OCI-LY3 (cell line): ENCODE results near the gene CBL.
"Not testable (repeated sequence)": the region's sequence is repeated elsewhere in the genome, so short reads cannot be mapped to it uniquely, and the experiment has no call there.

ENCODE experiments used
- H2AFZ ChIP-seq: fragments of 200-600, 300-600 bp; shearing (Covaris generic); 2 replicates; pipeline ENCODE4 v1.6.0; 2014; ENCODE audit warnings: antibody characterized with exemption, low read depth, low read length
- H3K27ac ChIP-seq: fragments of 200-600, 300-600 bp; sonication (generic); 2 replicates; pipeline ENCODE4 v1.5.1; 2014; ENCODE audit warnings: mild to moderate bottlenecking, low read length, moderate library complexity, mixed read lengths
- H3K27me3 ChIP-seq: fragments of 200-600, 300-600 bp; sonication (generic); 2 replicates; pipeline ENCODE4 v1.6.1; 2014; ENCODE audit warnings: low read depth, low read length, mixed read lengths
- H3K36me3 ChIP-seq: fragments of 200-600, 300-600 bp; sonication (generic); replicated peaks from 2 replicates; pipeline ENCODE3; 2014; ENCODE audit warnings: low read depth, low read length, mixed read lengths
- H3K4me1 ChIP-seq: fragments of 300-600, 200-600 bp; sonication (generic); 2 replicates; pipeline ENCODE4 v1.6.1; 2014; ENCODE audit warnings: low read length, mixed read lengths
- H3K4me2 ChIP-seq: fragments of 200-600, 300-600 bp; sonication (generic); 2 replicates; pipeline ENCODE4 v1.6.1; 2014; ENCODE audit warnings: low read length, mixed read lengths
- H3K4me3 ChIP-seq: fragments of 300-600, 200-600 bp; sonication (generic); 2 replicates; pipeline ENCODE4 v1.5.1; 2014; ENCODE audit warnings: antibody characterized with exemption, mild to moderate bottlenecking, low read length, moderate library complexity
- H3K79me2 ChIP-seq: fragments of 300-600, 200-600 bp; shearing (Covaris generic); 2 replicates; pipeline ENCODE4 v1.6.1; 2014; ENCODE audit warnings: mild to moderate bottlenecking, low read length, mixed read lengths
- H3K9ac ChIP-seq: fragments of 300-600, 200-600 bp; shearing (Covaris generic); 2 replicates; pipeline ENCODE4 v1.6.0; 2014; ENCODE audit warnings: mild to moderate bottlenecking, low read length, moderate library complexity
- H3K9me3 ChIP-seq: fragments of 200-600, 300-600 bp; shearing (Covaris generic); 2 replicates; pipeline ENCODE4 v1.6.1; 2014; ENCODE audit warnings: low read length, mixed read lengths; ENCODE audit not compliant: insufficient read depth
- H4K20me1 ChIP-seq: fragments of 200-600, 300-600 bp; sonication (generic); 2 replicates; pipeline ENCODE4 v1.6.1; 2016; ENCODE audit warnings: low read length, mixed read lengths; ENCODE audit not compliant: insufficient read depth
- EZH2phosphoT487 ChIP-seq: fragments of 200-600 bp; shearing (Covaris generic); IDR thresholded peaks from 2 replicates; pipeline ENCODE4 v1.6.1; 2018; ENCODE audit warnings: antibody characterized with exemption, mixed run types, low read depth
- TF ChIP-seq, protein P1 (sequence below): fragments of 200-600, 300-600 bp; sonication (generic); IDR thresholded peaks from 2 replicates; pipeline ENCODE4 v1.5.1; 2014; ENCODE audit warnings: antibody characterized with exemption, low read length, low read depth

Gene CBL

DNA sequence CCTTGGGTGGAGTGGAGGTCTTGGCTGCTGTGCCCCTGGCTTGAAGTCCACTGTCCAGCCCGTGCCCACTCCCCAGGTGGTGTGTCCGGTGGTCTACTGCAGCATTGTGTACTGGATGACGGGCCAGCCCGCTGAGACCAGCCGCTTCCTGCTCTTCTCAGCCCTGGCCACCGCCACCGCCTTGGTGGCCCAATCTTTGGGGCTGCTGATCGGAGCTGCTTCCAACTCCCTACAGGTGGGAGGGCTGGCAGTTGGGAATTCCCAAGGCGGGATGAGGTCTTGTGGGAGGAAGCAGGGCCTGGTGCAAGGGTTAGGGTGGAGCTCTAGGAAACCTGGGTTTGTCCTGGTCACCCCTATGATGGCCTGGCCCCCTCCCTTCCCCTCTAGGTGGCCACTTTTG is 46.0 kb upstream of the CBL start:
- no peaks in the 10 kb centered on the region for H3K79me2 ChIP-seq
- no peak overlapping the region for H2AFZ ChIP-seq
- H3K27ac ChIP-seq = no peak overlapping the region
- no peaks in the 10 kb centered on the region for H3K9me3 ChIP-seq
- no peaks in the 10 kb centered on the region for H3K36me3 ChIP-seq
- H3K4me3 ChIP-seq = no peak overlapping the region
- H3K9ac ChIP-seq = no peak overlapping the region
- 0 out of 2 replicates have a peak, but pooled peaks cover 3% of the 10 kb centered on the region for H3K27me3 ChIP-seq
- no peak overlapping the region for H3K4me2 ChIP-seq
- no peaks in the 10 kb centered on the region for H3K4me1 ChIP-seq
- H4K20me1 ChIP-seq = no peaks in the 10 kb centered on the region
- no peak for TF ChIP-seq EZH2phosphoT487
- TF ChIP-seq, protein P1, sequence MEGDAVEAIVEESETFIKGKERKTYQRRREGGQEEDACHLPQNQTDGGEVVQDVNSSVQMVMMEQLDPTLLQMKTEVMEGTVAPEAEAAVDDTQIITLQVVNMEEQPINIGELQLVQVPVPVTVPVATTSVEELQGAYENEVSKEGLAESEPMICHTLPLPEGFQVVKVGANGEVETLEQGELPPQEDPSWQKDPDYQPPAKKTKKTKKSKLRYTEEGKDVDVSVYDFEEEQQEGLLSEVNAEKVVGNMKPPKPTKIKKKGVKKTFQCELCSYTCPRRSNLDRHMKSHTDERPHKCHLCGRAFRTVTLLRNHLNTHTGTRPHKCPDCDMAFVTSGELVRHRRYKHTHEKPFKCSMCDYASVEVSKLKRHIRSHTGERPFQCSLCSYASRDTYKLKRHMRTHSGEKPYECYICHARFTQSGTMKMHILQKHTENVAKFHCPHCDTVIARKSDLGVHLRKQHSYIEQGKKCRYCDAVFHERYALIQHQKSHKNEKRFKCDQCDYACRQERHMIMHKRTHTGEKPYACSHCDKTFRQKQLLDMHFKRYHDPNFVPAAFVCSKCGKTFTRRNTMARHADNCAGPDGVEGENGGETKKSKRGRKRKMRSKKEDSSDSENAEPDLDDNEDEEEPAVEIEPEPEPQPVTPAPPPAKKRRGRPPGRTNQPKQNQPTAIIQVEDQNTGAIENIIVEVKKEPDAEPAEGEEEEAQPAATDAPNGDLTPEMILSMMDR = no peak

DNA sequence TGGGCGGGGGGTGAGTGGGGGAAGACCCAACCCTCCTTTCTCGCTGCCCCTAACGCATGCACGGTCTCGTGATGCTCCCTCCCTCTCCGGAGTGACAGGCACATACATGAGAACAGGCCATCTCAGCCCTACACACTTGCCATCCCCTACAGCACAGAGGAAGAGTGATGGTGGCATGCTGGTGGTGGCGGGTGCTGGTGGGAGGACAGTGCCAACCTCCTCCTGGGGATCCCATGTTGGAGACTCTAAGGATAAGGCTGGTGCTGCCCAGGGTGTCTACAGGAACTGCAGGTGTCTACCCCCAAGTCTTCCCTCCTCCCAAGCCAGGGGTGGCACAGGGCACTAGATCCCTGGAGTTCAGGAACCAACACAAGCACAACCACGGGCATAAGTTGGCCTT is 44.3 kb upstream of the CBL start:
- no peaks in the 10 kb centered on the region for H3K9me3 ChIP-seq
- no peak overlapping the region for H3K9ac ChIP-seq
- TF ChIP-seq, protein P1 = no peak
- TF ChIP-seq EZH2phosphoT487 = no peak

DNA sequence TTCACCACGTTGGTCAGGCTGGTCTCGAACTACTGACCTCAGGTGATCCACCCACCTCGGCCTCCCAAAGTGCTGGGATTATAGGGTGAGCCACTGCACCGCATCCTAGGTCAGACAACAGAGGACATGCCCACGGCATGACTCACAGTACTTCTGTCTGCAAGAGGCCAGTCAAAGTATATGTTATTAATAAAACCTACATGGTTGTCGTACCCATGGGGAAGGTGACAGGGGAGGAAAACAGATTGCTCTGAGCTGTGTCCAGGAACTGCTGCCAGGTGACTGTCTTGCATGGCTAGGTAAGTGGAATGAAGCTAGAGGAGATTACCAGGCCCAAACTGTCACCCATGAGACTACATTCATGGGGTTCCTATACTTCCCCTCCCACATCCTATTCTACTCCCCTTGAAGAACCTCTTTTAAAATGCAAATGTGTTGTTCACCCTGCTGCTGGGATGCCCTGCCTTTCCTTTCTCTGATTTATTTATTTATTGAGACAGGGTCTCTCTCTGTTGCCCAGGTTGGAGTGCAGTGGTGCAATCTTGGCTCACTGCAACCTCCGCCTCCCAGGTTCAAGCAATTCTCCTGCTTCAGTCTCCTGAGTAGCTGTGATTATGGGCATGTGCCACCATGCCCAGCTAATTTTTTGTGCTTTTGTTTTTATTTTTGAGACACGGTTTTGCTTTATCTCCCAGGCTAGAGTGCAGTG is 39.6 kb upstream of the CBL start:
- no peak overlapping the region for H3K9ac ChIP-seq
- H3K4me1 ChIP-seq = peaks cover 3% of the 10 kb centered on the region; the same call in 1 of the 2 replicates
- H3K36me3 ChIP-seq = no peaks in the 10 kb centered on the region
- no peak overlapping the region for H2AFZ ChIP-seq
- no peak overlapping the region for H3K4me3 ChIP-seq
- H3K79me2 ChIP-seq = no peaks in the 10 kb centered on the region
- no peaks in the 10 kb centered on the region for H4K20me1 ChIP-seq
- H3K27ac ChIP-seq = no peak overlapping the region
- no peaks in the 10 kb centered on the region for H3K27me3 ChIP-seq
- H3K9me3 ChIP-seq = no peaks in the 10 kb centered on the region
- TF ChIP-seq EZH2phosphoT487 = no peak
- TF ChIP-seq, protein P1 = no peak
- H3K4me2 ChIP-seq = no peak overlapping the region

More for the DNA sequence above, 44.3 kb upstream of the CBL start:
- no peaks in the 10 kb centered on the region for H3K79me2 ChIP-seq
- no peak overlapping the region for H3K4me3 ChIP-seq
- no peak overlapping the region for H2AFZ ChIP-seq
- H3K4me1 ChIP-seq = no peaks in the 10 kb centered on the region
- 0 out of 2 replicates have a peak, but pooled peaks cover under 1% of the 10 kb centered on the region for H3K27me3 ChIP-seq
- H3K4me2 ChIP-seq = no peak overlapping the region
- H4K20me1 ChIP-seq = no peaks in the 10 kb centered on the region
- no peak overlapping the region for H3K27ac ChIP-seq
- no peaks in the 10 kb centered on the region for H3K36me3 ChIP-seq

DNA sequence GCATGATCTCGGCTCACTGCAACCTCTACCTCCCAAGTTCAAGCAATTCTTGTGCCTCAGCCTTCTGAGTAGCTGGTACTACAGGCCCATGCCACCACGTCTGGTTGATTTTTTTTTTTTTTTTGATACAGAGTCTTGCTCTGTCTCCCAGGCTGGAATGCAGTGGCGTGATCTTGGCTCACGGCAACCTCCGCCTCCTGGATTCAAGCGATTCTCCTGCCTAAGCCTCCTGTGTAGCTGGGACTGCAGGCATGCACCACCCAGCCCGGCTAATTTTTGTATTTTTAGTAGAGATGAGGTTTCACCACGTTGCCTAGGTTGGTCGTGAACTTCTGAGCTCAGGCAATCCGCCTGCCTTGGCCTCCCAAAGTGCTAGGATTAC is 39.1 kb upstream of the CBL start:
- H2AFZ ChIP-seq, H3K9ac ChIP-seq: not testable (repeated sequence)

More for the DNA sequence above, 39.1 kb upstream of the CBL start:
- H3K4me2 ChIP-seq, H3K79me2 ChIP-seq, H3K27ac ChIP-seq, H3K4me1 ChIP-seq, H3K36me3 ChIP-seq, H3K9me3 ChIP-seq, H3K4me3 ChIP-seq, H3K27me3 ChIP-seq, H4K20me1 ChIP-seq: not testable (repeated sequence)
